Gastroesophageal sphincter (tissue), 4 donors: Measurements from ENCODE around the gene HSPBP1. TPM values are rescaled to one million over a fixed set of nuclear protein-coding genes. Genes with fewer than 3 reads are reported as not detected.

Experiments used
- ATAC-seq: fragments of 150-250 bp; one replicate; pipeline ENCODE4 v1.9.1; 2016; ENCODE audit warnings: mild to moderate bottlenecking, moderate library complexity
- H3K27ac ChIP-seq, 4 donors: fragments of 200-600 bp; sonication (generic) in 3 of 4; 1 replicate in 3 of 4; 2 replicates in 1 of 4; pipeline ENCODE4 v1.5.1; 2016 to 2019
- H3K27me3 ChIP-seq: fragments of 200-600 bp; sonication (generic); one replicate; pipeline ENCODE4 v1.5.1; 2019
- H3K36me3 ChIP-seq, 2 donors: fragments of 200-600 bp; sonication (generic); one replicate each; pipeline ENCODE4 v1.5.1; 2019; ENCODE audit warnings: control low read depth in 1 of 2
- H3K4me1 ChIP-seq, 3 donors: fragments of 200-600 bp; sonication (generic); 1 replicate in 2 of 3; 2 replicates in 1 of 3; pipeline ENCODE4 v1.5.1; 2016 to 2019; ENCODE audit warnings: control low read depth in 2 of 3
- H3K4me3 ChIP-seq, 2 donors: fragments of 200-600 bp; sonication (generic); one replicate each; pipeline ENCODE4 v1.5.1; 2019; ENCODE audit warnings: mild to moderate bottlenecking in 1 of 2, moderate library complexity in 1 of 2
- H3K9me3 ChIP-seq, 3 donors: fragments of 200-600 bp; sonication (generic); one replicate each; pipeline ENCODE4 v1.5.1; 2017 to 2019; ENCODE audit warnings: control low read depth in 2 of 3
- EP300 ChIP-seq: sonication (generic); formaldehyde crosslinking; IDR thresholded peaks from one replicate; pipeline ENCODE4 v1.6.1; 2017; ENCODE audit warnings: antibody characterized with exemption, mild to moderate bottlenecking
- POLR2A ChIP-seq, 2 donors: fragments of 450-650 bp; IDR thresholded peaks; one replicate each; pipeline ENCODE4 v1.6.1; 2017; ENCODE audit warnings: antibody characterized with exemption in 2 of 2, mild to moderate bottlenecking in 2 of 2, moderate library complexity in 1 of 2
- POLR2AphosphoS5 ChIP-seq: sonication (generic); formaldehyde crosslinking; IDR thresholded peaks from one replicate; pipeline ENCODE4 v1.6.1; 2017; ENCODE audit warnings: antibody characterized with exemption
- WGBS, 2 donors: methylation state at CpG; one replicate each; pipeline ENCODE4 v1.1.5; 2018; ENCODE audit warnings: low coverage in 1 of 2; 5-methylcytosine and 5-hydroxymethylcytosine counted together
- small RNA-seq, 4 donors: library from RNA; depleted of rRNA; stranded (forward); fragments of <200 nt; gene quantifications; one replicate each; pipeline ENCODE3, GENCODE V24; 2016
- total RNA-seq, 4 donors: library from RNA; depleted of rRNA; stranded (reverse); fragments of >200 nt; gene quantifications; one replicate each; pipeline ENCODE4 v1.1.0, GENCODE V29; 2016
- TF ChIP-seq, protein P1 (sequence below), 4 experiments: fragments of 200-600 bp in 2 of 4; fragments of 450-650 bp in 2 of 4; sonication (generic) in 1 of 4; IDR thresholded peaks; one replicate each; pipeline ENCODE4 v1.5.1; 2017 to 2019; ENCODE audit warnings: antibody characterized with exemption in 4 of 4, mild to moderate bottlenecking in 2 of 4, moderate library complexity in 2 of 4

Gene HSPBP1
- total RNA-seq, 4 donors from 2014 or later = 20.9 to 37.1 (median 26.5) TPM

DNA sequence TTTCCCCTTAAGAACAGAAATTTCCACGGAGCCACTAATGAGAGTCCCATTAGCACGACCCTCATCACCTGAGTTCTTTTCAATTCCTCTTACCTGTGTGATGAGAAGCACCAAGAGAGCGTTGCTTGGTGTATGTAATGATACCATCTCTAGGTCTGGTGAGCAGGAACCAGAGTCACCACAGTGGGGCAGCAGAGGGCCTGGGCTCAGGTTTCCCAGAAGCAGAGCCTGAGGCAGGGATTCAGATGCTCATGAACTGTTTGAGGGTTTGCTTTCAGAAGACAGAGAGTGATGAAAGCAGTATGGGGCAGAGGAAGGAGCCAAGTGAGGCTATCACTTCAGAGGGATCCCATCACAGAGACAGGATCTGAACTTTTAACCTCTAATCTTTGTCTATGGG, 67.5 kb downstream of the HSPBP1 start:
- H3K27ac ChIP-seq = no peak overlapping the region
- no peak overlapping the region for H3K4me3 ChIP-seq
- no peak for ATAC-seq
- 56 to 85% methylated on average over 1 to 3 of the region's 3 CpGs for WGBS, 2 donors
- peaks cover 0 to 14% (median 10%) of the 10 kb centered on the region in 3 donors for H3K4me1 ChIP-seq
- TF ChIP-seq EP300 (no peak), POLR2A (IDR thresholded peaks at IDR 0.05) (no peak), POLR2AphosphoS5 (no peak)
- TF ChIP-seq, protein P1, sequence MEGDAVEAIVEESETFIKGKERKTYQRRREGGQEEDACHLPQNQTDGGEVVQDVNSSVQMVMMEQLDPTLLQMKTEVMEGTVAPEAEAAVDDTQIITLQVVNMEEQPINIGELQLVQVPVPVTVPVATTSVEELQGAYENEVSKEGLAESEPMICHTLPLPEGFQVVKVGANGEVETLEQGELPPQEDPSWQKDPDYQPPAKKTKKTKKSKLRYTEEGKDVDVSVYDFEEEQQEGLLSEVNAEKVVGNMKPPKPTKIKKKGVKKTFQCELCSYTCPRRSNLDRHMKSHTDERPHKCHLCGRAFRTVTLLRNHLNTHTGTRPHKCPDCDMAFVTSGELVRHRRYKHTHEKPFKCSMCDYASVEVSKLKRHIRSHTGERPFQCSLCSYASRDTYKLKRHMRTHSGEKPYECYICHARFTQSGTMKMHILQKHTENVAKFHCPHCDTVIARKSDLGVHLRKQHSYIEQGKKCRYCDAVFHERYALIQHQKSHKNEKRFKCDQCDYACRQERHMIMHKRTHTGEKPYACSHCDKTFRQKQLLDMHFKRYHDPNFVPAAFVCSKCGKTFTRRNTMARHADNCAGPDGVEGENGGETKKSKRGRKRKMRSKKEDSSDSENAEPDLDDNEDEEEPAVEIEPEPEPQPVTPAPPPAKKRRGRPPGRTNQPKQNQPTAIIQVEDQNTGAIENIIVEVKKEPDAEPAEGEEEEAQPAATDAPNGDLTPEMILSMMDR (IDR thresholded peaks at IDR 0.05) = peak in 1 of 4 experiments; percentile 7
- H3K27me3 ChIP-seq = peaks cover 68% of the 10 kb centered on the region
- H3K36me3 ChIP-seq = no peaks in the 10 kb centered on the region
- H3K9me3 ChIP-seq = peaks cover 0 to 17% (median 0%) of the 10 kb centered on the region in 3 donors

Small RNA genes lying within 50 kb of the gene (small RNA-seq; reads per million reads assigned to genes)
- gene MIR6802 (0 to 0.18 (median 0.06) reads per million in 4 donors), gene MIR6803 (0 to 0.13 (median 0.04) reads per million in 4 donors), gene MIR6804 (0 reads per million in 4 donors)

Other genes starting within 250 kb of the HSPBP1 start
- gene GP6, start 241.8 kb downstream of the HSPBP1 start, total RNA-seq = not detected
- 10 to 100 TPM in 3 of 4 donors, 1 to 10 TPM in 1; 10.0 to 15.6 (median 13.9) TPM for gene RDH13, start 217.0 kb downstream of the HSPBP1 start, total RNA-seq
- gene EPS8L1, start 204.2 kb downstream of the HSPBP1 start, total RNA-seq = 10 to 100 TPM in 1 of 4 donors, 1 to 10 TPM in 3; 2.2 to 10.5 (median 2.5) TPM
- gene PPP1R12C, start 162.5 kb downstream of the HSPBP1 start, total RNA-seq = 100 to 1,000 TPM; 268 to 479 (median 276) TPM
- gene TNNT1, start 130.9 kb downstream of the HSPBP1 start, total RNA-seq = 1 to 10 TPM in 1 of 4 donors, not detected in 3; 4.4 TPM
- not detected for gene TNNI3, start 122.4 kb downstream of the HSPBP1 start, total RNA-seq
- gene DNAAF3, start 113.5 kb downstream of the HSPBP1 start, total RNA-seq = under 1 TPM in 2 of 4 donors, not detected in 2; 0.42 to 0.52 TPM
- gene SYT5, start 99.8 kb downstream of the HSPBP1 start, total RNA-seq = under 1 TPM in 1 of 4 donors, not detected in 3; 0.13 TPM
- 1 to 10 TPM in 3 of 4 donors, under 1 TPM in 1; 0.54 to 4.0 (median 1.4) TPM for gene PTPRH, start 70.6 kb downstream of the HSPBP1 start, total RNA-seq
- gene TMEM86B, start 51.3 kb downstream of the HSPBP1 start, total RNA-seq = 1 to 10 TPM in 3 of 4 donors, not detected in 1; 1.7 to 3.8 (median 1.8) TPM
- 10 to 100 TPM; 32.6 to 79.4 (median 34.0) TPM for gene PPP6R1, start 21.1 kb downstream of the HSPBP1 start, total RNA-seq
- gene BRSK1, start 3.9 kb upstream of the HSPBP1 start, total RNA-seq = 10 to 100 TPM in 1 of 4 donors, 1 to 10 TPM in 3; 4.0 to 19.8 (median 8.8) TPM
- gene TMEM150B, start 45.2 kb upstream of the HSPBP1 start, total RNA-seq = 10 to 100 TPM in 1 of 4 donors, 1 to 10 TPM in 2, not detected in 1; 2.2 to 12.4 (median 3.3) TPM
- gene KMT5C, start 59.8 kb upstream of the HSPBP1 start, total RNA-seq = 10 to 100 TPM in 2 of 4 donors, 1 to 10 TPM in 2; 3.4 to 11.2 (median 9.2) TPM
- gene COX6B2, start 74.6 kb upstream of the HSPBP1 start, total RNA-seq = not detected
- not detected for gene GARIN5B, start 83.2 kb upstream of the HSPBP1 start, total RNA-seq
- under 1 TPM in 1 of 4 donors, not detected in 3; 0.67 TPM for gene IL11, start 90.4 kb upstream of the HSPBP1 start, total RNA-seq
- not detected for gene TMEM190, start 96.7 kb upstream of the HSPBP1 start, total RNA-seq
- gene TMEM238, start 104.2 kb upstream of the HSPBP1 start, total RNA-seq = 1 to 10 TPM in 2 of 4 donors, not detected in 2; 1.6 to 6.0 TPM
- gene RPL28, start 105.8 kb upstream of the HSPBP1 start, total RNA-seq = 100 to 1,000 TPM; 174 to 282 (median 271) TPM
- 10 to 100 TPM; 12.6 to 17.7 (median 15.4) TPM for gene UBE2S, start 127.7 kb upstream of the HSPBP1 start, total RNA-seq
- gene SHISA7, start 163.2 kb upstream of the HSPBP1 start, total RNA-seq = not detected
- 10 to 100 TPM; 39.0 to 78.5 (median 63.8) TPM for gene ISOC2, start 181.5 kb upstream of the HSPBP1 start, total RNA-seq
- not detected for gene C19orf85, start 184.6 kb upstream of the HSPBP1 start, total RNA-seq
- 10 to 100 TPM in 1 of 4 donors, 1 to 10 TPM in 3; 2.4 to 13.0 (median 4.9) TPM for gene ZNF628, start 196.5 kb upstream of the HSPBP1 start, total RNA-seq
- gene NAT14, start 205.1 kb upstream of the HSPBP1 start, total RNA-seq = 10 to 100 TPM in 1 of 4 donors, 1 to 10 TPM in 3; 7.4 to 14.0 (median 7.9) TPM
- 10 to 100 TPM in 3 of 4 donors, 1 to 10 TPM in 1; 6.3 to 39.2 (median 23.5) TPM for gene SSC5D, start 208.3 kb upstream of the HSPBP1 start, total RNA-seq